Measurements from ENCODE around the gene CLGN. TPM values are rescaled to one million over a fixed set of nuclear protein-coding genes. Genes with fewer than 3 reads are reported as not detected.

CLGN gene
- total RNA-seq, 1 experiment from 2014 or later: 0.35 TPM

DNA sequence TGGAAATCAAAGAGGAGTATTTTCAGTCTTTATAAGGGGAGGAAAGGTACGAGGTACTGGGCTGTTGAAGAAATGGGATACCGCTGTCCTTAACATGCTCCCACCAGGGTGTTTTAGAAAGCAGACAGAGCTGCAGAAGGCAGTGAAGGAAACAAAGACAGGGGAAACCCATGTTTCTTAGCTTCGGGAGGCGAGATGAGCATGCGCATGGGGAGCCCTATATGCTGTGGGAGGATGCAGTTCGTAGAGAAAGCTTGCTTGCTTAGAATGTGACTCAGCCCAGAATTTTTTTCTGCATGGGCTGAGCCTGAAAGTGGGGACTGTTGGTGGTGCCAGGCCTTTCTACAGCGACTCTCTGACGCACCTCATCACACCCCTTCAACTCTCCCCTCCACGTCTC lies 82.8 kb downstream of the CLGN start:
- Histone ChIP-seq H3K9me3 (ENCODE audit: insufficient read depth, low read depth) (no peaks in the 10 kb centered on the region), H3K9me2 (ENCODE audit: insufficient read depth) (no peaks in the 10 kb centered on the region), H3K4me1 (replicated peaks; ENCODE audit: insufficient read depth) (no peaks in the 10 kb centered on the region; the same call in 1 of the 2 replicates), H3K79me2 (ENCODE audit: low read depth) (no peaks in the 10 kb centered on the region), H3K4me3 (no peak overlapping the region), H3K27me3 (ENCODE audit: insufficient read depth, low read depth) (no peaks in the 10 kb centered on the region), H2AFZ (no peak overlapping the region), H3K4me2 (no peak overlapping the region), H4K20me1 (ENCODE audit: insufficient read depth) (no peaks in the 10 kb centered on the region), H3F3A (ENCODE audit: insufficient read depth, low read depth) (no peaks in the 10 kb centered on the region), H3K36me3 (ENCODE audit: low read depth) (no peaks in the 10 kb centered on the region), H3K27ac (no peak overlapping the region)
- POLR2A ChIA-PET (ENCODE audit: unreplicated experiment): no interaction called here
- TF ChIP-seq, protein P1, sequence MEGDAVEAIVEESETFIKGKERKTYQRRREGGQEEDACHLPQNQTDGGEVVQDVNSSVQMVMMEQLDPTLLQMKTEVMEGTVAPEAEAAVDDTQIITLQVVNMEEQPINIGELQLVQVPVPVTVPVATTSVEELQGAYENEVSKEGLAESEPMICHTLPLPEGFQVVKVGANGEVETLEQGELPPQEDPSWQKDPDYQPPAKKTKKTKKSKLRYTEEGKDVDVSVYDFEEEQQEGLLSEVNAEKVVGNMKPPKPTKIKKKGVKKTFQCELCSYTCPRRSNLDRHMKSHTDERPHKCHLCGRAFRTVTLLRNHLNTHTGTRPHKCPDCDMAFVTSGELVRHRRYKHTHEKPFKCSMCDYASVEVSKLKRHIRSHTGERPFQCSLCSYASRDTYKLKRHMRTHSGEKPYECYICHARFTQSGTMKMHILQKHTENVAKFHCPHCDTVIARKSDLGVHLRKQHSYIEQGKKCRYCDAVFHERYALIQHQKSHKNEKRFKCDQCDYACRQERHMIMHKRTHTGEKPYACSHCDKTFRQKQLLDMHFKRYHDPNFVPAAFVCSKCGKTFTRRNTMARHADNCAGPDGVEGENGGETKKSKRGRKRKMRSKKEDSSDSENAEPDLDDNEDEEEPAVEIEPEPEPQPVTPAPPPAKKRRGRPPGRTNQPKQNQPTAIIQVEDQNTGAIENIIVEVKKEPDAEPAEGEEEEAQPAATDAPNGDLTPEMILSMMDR (conservative IDR thresholded peaks at IDR 0.05): no peak
- no TSS peak for BruUV-seq (replicated peaks)
- no peak for DNase-seq
- CTCF ChIA-PET: no interaction called here
- intact Hi-C loops (cut with micrococcal nuclease; ENCODE audit: unreplicated experiment): no loop called here

DNA sequence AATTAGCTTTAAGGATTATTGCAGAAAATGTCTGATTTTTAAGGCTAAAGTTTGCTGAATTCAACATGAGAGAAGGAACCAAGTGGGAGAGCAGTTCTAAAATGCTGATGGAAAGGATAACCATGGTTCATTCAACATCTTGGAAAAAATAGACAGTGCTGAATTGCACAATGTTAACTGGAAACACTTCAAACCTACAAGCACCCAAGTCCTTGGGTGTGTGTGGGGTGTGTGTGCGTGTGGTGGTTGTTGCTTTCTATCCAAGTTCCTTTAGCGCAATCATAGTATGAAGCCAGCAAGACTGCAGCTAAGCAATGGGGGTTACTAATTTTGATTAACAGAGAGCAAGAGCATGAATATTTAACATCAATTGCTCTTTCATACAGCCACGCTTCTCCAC lies 83.3 kb downstream of the CLGN start:
- intact Hi-C loops (cut with micrococcal nuclease; ENCODE audit: unreplicated experiment): no loop called here
- H3F3A ChIP-seq (ENCODE audit: insufficient read depth, low read depth): no peaks in the 10 kb centered on the region
- no peaks in the 10 kb centered on the region for H3K27me3 ChIP-seq (ENCODE audit: insufficient read depth, low read depth)
- no peak overlapping the region for H3K4me2 ChIP-seq
- H3K9me3 ChIP-seq (ENCODE audit: insufficient read depth, low read depth): no peaks in the 10 kb centered on the region
- no peak for DNase-seq
- H3K79me2 ChIP-seq (ENCODE audit: low read depth): no peaks in the 10 kb centered on the region
- TF ChIP-seq, protein P1 (conservative IDR thresholded peaks at IDR 0.05): no peak
- TF ChIP-seq EZH2 (IDR thresholded peaks at IDR 0.05; ENCODE audit: low read depth): no peak
- H4K20me1 ChIP-seq (ENCODE audit: insufficient read depth): no peaks in the 10 kb centered on the region
- H3K4me3 ChIP-seq: no peak overlapping the region
- CTCF ChIA-PET: no interaction called here
- no peaks in the 10 kb centered on the region for H3K36me3 ChIP-seq (ENCODE audit: low read depth)
- H3K9me2 ChIP-seq (ENCODE audit: insufficient read depth): no peaks in the 10 kb centered on the region
- no peaks in the 10 kb centered on the region; the same call in 1 of the 2 replicates for H3K4me1 ChIP-seq (replicated peaks; ENCODE audit: insufficient read depth)
- H3K27ac ChIP-seq: no peak overlapping the region
- POLR2A ChIA-PET (ENCODE audit: unreplicated experiment): interaction anchor here (0.8 kb wide), 1 partner anchor 77 kb away, joined by 8 read pairs; no protein-coding TSS in a partner anchor
- no peak overlapping the region for H2AFZ ChIP-seq
- no TSS peak for BruUV-seq (replicated peaks)

DNA sequence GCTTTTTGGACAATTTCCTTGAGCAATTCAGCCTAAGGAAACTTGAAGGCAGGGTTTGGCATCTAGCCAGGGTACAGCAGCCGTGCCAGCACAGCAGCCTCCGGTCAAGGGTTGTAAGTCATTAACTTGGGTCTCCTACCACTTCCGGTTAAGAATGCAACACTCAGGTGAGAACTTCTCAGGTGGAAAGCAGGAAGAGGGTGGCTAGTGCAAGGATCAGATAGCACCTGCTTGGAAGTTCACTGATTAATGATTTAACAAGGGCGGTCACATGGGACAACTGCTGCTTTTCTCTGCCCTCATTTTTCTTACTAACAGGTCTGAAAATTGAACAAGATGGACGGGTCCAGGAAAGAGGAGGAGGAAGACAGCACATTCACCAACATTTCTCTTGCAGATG lies 84.1 kb downstream of the CLGN start:
- no peaks in the 10 kb centered on the region; the same call in 1 of the 2 replicates for H3K4me1 ChIP-seq (replicated peaks; ENCODE audit: insufficient read depth)
- H3K9me3 ChIP-seq (ENCODE audit: insufficient read depth, low read depth): no peaks in the 10 kb centered on the region
- H3K4me3 ChIP-seq: no peak overlapping the region
- no peak overlapping the region for H3K27ac ChIP-seq
- ChIA-PET CTCF (no interaction called here), POLR2A (ENCODE audit: unreplicated experiment) (interaction anchor here (0.5 to 0.8 kb wide), 2 partner anchors 76 to 260 kb away, joined by 6 to 8 read pairs; no protein-coding TSS in a partner anchor)
- no TSS peak for BruUV-seq (replicated peaks)
- no peaks in the 10 kb centered on the region for H3K27me3 ChIP-seq (ENCODE audit: insufficient read depth, low read depth)
- TF ChIP-seq, protein P1 (conservative IDR thresholded peaks at IDR 0.05): no peak
- no peak for TF ChIP-seq EZH2 (IDR thresholded peaks at IDR 0.05; ENCODE audit: low read depth)
- H3K79me2 ChIP-seq (ENCODE audit: low read depth): no peaks in the 10 kb centered on the region
- H2AFZ ChIP-seq: no peak overlapping the region
- no peaks in the 10 kb centered on the region for H3K36me3 ChIP-seq (ENCODE audit: low read depth)
- no peaks in the 10 kb centered on the region for H4K20me1 ChIP-seq (ENCODE audit: insufficient read depth)
- intact Hi-C loops (cut with micrococcal nuclease; ENCODE audit: unreplicated experiment): no loop called here
- no peaks in the 10 kb centered on the region for H3K9me2 ChIP-seq (ENCODE audit: insufficient read depth)
- no peaks in the 10 kb centered on the region for H3F3A ChIP-seq (ENCODE audit: insufficient read depth, low read depth)
- peak; percentile 42 to 59 for DNase-seq
- no peak overlapping the region; the same call in 1 of the 2 replicates for H3K4me2 ChIP-seq

Measured in PC-9 (cell line).